HG02981 (cell line): ENCODE data around the gene SHISA6.
"Not testable (repeated sequence)": the region's sequence is repeated elsewhere in the genome, so short reads cannot be mapped to it uniquely, and the experiment has no call there.

Source experiments
- ATAC-seq: cut with Tn5 transposase; IDR thresholded peaks from one replicate; pipeline ENCODE4 v1.9.1; 2021; ENCODE audit warnings: mild to moderate bottlenecking, moderate library complexity; ENCODE audit not compliant: unreplicated experiment

The SHISA6 gene

DNA sequence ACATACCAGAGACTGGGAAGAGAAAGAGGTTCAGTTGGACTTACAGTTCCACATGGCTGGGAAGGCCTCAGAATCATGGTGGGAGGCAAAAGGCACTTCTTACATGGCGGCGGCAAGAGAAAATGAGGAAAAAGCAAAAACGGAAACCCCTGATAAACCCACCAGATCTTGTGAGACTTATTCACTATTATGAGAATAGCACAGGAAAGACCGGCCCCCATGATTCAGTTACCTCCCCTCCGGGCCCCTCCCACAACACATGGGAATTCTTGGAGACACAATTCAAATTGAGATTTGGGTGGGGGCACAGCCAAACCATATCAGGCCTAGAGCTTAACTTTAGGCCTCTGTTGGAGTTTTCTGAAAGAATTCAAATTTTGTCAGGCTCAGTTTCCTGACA lies 60.9 kb downstream of the SHISA6 start:
- ATAC-seq, result not testable (repeated sequence)

DNA sequence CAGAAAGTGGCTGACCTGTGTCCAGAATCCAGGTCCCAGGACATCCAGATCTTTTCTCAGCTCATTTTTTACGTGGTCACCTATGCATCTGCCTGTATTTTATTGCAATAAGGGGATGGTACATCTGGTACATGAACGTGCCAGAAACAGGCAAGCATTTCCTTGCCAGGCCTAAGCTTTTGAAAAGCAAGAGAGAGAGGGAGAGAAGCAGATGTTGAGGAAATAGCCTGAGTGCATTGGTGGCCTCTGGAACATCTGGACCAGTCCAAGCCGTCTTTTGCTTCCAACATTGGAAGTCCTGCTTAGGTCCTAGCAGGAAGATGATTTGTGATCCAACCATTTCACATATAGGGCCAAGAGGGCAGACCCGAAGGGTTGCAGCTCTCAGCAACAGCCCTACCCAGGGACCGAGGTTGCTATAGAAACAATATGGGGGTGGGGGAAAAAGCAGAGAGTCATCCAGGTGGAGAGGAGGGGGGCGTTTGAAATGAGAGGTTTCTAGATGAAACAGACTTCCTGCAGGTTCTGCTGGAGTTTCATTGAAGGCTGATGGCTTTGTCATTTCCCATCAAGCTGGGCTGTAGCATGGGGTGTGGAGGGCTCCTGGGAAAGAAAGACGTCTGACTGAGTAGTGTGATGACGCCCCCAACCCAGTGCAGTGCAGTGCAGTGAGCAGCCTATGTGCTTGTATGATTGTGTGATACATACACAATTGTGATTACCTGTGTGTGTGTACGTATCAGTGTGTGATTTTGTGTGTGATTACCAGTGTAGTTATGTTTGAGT lies 61.6 kb downstream of the SHISA6 start:
- no peak for ATAC-seq

DNA sequence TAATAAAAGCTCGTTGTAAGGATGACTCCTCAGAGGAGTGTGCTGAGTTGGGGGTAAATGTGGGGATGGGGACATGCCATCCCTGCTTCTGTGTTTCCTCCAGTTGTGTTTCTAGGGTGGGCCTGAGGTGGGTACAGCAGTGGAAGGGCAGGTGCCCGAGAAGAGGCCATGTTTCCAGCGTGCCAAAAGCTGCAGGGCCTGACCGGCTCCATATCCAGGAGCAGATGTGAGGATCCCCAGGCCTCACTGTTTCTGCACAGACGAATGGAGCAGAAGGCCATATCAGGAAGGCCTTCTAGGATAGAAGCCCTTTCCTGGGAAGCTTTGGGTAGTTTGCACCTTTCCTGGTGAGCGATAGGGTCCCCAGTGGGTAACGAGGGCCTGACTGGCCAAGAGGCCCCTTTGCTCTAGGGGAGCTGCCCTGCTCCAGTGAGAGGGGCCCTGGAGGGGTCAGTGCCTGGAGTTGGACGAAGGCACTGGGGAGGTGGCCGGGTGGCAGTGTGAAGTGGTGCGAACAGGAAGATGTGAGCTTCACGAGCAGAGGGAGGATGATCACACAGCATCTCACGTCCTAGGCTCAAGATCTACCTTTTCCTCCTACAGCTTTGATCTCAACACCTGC lies 62.9 kb downstream of the SHISA6 start:
- ATAC-seq, result no peak

DNA sequence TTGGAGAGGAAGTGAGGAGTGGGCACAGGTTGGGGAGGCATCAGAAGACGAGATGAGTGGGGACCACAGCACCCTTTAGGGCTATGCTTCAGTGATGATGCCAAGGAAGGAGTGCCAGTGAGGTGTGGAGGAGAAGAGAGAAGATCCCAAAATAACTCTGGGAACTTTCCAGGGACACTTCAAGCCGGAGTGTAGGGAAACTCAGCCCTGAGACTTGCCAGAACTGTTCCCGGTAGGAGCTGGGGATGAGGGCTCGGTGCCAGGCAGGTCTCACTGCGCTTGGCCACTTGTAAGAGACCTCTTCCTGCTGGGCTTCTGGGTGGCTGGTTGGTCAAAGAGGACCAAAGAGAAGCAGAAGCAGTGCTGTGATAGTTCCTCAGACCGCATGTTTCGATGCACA lies 63.6 kb downstream of the SHISA6 start:
- ATAC-seq, result no peak

DNA sequence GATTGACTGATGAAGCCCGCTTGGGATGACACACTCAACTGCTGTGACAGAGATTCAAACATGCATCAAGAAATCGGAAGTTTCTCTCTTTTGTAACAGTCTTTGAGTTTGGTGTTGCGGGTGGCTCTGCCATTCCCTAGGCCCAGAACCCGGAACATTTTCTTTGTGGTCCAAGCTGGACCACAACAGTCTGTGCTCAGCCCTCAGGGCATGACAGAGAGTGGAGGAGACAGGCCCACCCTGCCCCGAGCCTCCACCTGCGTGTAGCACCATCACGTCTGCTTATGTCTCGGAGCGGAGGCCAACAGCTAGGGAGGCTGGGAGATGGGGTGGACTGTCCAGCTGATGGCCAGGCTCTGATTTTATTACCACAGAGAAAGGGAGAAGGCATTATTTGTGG lies 64.5 kb downstream of the SHISA6 start:
- no peak for ATAC-seq

DNA sequence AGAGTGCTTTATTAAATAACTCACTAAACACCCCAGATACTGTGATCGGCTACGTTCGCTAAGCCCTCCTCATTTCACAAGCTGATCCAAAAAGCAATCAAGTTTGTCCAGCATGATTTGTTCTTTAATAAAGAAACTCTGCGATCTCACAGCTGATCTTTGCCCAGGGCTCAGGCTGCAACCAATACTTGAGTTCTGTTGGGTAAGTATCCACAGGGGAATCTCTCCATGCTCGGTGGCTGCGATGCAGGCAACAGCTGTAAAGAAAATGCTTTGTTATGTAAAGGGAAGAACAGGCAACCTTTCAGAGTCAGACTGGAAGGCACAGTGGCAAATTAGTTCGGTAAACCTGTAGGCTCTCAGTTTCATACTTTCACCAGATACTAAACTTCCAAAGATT lies 67.5 kb downstream of the SHISA6 start:
- ATAC-seq, result no peak

DNA sequence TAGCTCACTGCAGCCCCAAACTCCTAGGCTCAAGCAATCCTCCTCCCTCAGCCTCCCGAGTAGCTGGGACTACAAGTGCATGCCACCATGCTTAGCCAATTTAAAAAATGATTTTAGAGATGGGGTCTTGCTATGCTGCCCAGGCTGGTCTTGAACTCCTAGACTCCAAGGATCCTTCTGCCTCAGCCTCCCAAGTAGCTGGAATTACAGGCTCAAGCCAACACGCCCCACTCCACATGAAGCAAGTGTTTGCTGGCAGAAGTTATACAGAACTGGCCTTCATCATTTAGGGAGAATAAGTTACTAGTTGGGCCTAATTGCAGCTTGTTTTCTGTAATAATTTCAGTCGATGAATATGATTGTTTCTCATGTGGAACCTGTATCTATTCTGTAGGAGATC lies 68.0 kb downstream of the SHISA6 start:
- ATAC-seq, result no peak

DNA sequence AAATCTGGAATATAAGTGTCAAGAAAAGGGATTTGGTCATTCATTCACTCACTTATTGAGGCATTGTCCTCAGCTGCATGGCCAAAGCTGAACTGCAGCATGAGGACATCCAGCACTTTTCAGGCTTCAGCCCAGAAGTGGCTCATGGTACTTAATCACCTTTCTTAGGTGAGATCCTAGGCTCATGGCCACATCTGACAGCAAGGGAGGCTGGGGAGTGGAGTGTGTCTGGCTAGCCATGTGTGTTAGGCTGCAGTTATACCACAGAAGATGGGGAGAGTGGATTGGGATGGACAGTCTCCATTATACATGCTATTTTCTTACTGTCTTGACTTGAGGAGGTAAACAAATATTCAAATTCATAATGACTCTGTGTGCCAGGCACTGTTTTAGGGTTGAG lies 68.8 kb downstream of the SHISA6 start:
- no peak for ATAC-seq

DNA sequence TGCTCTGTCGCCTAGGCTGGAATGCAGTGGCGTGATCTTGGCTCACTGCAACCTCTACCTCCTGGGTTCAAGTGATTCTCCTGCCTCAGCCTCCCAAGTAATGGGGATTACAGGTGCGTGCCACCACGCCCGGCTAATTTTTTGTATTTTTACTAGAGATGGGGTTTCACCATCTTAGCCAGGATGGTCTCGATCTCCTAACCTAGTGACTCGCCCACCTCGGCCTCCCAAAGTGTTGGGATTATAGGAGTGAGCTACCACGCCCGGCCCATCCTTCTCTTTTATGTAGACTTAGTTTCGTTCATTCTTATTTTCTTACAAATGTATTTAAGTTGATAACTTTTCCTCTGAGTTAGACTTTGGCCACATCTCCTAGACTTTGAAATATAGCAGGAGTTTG lies 75.4 kb downstream of the SHISA6 start:
- not testable (repeated sequence) for ATAC-seq

DNA sequence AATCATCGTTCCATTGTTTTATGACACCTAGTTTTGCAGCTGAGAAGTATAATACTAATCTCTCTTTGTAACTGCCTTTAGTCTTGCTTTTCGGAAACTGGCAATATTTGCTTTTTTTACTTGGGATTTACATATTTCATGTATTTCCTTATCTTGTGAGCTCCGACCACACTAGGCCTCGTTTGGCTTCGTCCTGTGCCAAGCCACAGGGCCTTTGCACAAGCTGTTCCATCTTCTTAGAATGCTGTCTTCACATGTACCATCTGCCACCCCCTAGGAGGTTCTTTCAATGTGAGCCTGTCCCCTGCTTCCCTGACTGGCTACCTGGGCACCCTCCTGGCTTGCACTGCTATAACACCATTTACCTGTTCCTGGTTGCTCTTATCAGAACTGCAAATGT lies 77.2 kb downstream of the SHISA6 start:
- no peak for ATAC-seq

DNA sequence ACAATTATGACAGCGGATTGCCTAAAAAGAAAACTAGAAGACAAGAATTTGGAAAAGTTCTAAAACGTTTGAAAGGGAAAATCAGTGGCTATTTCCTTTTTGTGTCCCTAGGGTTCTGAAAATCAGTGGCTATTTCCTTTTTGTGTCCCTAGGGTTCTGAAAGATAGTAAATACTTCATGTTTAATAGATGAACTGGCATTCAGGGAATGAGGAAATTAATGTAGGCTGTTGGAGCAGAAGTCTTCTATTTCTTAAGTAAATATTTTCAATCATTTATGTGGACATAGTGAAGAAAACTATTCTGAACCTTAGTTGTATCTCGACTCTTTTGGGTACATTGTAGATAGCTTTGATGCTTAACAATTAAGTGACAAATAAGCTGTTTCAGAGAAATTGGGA lies 78.9 kb downstream of the SHISA6 start:
- ATAC-seq, result no peak

DNA sequence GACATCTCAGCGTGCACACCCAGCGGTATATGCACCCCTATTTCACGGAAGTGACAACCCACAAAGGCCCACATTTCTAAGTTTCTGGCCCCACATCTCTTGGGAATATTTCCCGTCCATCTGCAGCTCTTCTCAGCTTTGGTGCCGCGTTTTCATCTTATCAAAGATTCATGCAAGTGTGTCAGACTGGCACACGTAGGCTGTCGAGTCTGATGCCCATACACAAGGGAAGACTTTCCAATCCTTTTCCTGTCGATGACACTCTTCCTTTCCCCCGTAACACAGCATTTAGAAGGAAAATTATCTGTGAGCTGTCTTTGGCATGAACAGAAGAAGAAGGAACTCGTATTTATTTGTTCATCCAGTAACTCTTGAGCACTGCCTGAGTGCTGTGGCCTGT lies 83.0 kb downstream of the SHISA6 start:
- no peak for ATAC-seq

DNA sequence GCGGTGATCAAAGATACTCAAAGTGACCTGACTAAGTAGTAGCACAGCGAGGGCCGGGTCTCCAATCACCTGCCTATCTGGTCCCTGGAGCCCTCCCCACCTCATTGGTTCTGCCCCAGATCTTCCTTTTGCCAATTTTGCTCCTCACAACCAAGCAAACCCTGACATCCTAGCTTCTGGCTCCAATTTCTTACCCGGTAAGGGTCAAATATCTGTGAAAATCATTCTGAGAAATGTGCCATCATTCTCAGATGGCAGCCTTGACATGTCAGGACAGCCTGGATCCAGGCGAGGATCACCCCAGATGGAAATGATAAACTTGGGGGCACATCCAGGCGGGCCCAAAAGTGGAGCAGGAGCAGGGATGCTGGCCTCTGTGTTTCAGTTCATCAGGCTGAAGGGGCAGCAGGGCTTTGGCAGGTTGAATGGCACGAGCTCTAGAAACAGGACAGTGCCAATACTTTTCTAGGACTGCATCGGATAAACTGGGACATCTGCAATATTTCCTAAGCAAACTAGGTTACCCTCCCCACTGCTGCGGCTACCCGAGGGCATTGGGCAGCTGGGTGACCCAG lies 83.9 kb downstream of the SHISA6 start:
- no peak for ATAC-seq

DNA sequence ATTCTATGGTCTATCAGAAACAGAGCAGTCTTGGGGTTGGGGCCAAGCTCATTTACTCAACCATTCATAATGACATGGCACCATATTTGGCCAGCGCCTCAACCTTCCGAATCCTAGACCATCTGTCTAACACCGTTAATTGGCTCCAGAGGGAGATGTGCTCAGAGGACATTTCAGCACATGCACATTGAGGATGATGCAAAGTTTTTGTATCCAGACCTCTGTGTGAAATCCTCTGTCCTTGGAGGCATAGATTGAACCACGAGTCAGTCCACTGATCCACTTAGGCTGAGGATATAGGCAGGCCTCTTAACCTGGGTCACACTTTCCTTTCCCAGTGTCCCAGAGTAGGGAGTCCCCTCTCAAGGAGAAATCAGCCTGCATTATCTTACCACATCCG lies 85.5 kb downstream of the SHISA6 start:
- no peak for ATAC-seq

DNA sequence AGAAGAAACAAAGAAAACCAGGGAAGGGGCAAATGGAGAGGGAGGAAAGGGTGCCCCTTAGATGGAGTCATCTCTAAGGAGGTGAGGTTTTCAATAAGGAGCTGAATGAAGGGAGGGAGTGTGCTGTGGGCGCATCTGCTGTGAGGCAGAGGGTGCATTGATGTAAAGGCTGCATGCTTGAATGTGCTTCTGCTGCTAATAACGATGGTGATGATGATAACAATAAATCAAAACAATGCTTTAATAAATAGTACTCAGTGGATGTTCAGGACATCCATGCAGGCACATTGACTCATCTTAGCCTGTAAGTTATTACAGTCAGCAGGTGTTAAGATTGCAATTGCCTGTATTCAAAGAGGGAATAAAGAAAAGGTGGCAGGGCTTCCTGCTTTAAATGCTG lies 87.8 kb downstream of the SHISA6 start:
- ATAC-seq, result no peak

DNA sequence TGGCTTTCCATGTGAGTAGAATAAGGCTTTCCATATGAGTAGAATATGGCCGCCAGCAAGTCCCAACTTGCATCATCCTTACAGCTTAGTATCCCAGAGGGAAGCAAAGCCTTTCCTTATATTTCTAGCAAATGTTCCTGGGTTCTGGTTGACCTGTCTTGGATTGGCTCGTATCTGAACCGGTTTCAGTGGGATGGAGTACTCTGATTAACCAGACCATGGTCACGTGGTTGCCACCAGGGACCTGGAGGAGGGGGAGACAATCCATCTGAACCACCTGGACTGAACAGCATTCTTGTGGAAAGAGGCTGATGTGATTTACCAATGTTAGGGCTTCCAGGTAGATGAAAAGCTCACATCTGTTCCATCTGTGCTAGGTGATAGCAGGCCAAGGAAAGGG lies 89.0 kb downstream of the SHISA6 start:
- no peak for ATAC-seq

DNA sequence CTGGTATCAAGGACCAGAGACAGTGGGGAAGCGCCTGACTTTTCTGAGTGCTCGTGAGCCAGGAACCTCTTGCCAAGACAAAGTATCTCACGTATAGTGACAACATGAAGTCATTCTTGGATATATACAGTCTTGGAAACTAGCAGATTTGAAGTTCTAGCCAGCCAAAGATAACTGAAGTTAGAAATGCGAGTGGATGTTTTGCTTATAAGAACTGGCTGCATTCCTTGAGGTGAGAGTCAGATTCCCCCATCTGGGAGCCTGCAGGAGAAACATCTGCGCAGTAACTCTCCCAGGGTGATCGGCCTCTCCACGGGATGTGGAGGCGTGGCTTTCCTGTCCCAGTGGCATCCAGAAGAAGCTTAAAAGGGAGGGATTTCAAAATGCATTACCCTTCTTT lies 89.8 kb downstream of the SHISA6 start:
- ATAC-seq, result no peak

DNA sequence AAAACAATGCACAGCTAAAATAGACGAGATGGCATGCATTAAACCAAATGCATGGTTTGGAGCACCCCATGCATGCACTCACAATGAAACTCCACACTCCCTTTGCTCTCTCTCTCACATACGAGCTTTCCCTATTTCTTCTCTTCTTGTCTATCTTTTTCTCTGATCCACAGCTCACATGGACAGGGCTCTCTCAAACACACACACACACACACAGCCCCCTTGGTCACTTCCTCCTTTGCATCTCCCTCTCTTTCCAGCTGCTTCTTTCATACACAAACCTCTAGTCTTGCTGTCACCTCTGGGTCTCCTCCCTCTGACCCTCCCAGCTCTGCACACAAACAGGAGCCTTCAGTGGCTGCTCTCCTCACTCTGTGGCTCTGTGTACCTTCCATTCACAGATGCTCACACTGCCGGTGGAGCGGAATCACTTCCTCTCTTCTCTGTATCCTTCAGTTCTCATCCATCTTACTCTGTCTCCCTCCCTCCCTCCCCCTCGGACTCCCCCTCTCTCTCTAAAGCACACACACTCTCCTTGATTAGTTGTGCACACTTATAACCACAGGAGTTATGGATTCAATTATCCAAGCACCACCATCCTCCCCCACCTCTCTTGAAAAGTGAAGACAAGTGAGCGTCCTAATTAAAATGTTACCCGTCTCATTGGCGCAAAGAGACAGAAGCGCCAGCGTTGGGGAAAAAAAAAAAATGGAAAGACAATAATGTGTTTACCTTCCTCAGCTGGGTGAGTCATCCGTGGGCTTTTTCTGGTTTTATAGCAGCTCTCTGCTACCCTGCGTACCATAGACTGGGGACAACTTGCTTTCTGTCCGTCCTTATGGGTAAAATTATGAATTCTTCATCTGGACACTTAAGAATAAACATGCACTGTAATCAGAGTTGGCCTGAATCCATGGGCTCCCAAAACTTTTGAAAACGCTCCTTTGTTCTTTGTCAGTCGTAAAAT lies 90.8 kb downstream of the SHISA6 start:
- no peak for ATAC-seq

DNA sequence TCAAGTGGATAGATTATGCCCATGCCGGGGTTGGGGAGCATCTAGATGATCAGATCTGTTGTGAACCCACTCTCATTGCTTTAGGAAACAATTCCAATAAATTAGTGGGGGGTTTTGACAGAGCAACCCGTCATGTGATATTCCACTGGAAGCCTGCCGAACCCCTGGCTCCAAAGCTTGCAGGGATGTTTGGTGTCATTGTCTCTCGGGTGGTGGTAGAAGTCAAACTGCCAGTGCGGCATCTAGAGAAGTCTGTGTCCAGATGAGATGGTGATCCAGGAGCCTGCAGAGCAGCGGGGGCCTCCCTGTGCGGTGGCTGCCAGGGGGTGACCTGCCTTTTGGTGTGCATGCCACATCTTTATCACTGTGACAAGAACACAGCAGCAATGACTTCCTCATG lies 91.7 kb downstream of the SHISA6 start:
- no peak for ATAC-seq

DNA sequence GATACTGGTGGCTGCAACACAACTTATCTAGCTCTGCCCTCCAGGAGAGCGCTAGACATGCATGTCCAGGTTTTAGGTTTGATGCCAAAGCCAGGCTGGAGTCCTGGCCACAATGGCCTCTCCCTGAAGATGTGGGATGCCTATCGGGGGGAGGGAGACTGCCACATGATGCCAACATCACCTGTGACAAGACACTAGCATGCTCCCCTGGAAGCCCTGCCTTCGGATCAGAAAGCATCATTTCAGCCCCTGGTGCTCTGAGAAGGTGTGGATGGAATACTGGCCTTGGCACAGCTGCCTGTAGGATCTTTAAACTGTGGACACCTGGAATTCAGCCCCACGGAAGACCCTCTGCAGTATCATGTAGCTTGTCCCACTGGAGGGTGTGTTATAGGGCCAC lies 93.5 kb downstream of the SHISA6 start:
- ATAC-seq, result no peak

DNA sequence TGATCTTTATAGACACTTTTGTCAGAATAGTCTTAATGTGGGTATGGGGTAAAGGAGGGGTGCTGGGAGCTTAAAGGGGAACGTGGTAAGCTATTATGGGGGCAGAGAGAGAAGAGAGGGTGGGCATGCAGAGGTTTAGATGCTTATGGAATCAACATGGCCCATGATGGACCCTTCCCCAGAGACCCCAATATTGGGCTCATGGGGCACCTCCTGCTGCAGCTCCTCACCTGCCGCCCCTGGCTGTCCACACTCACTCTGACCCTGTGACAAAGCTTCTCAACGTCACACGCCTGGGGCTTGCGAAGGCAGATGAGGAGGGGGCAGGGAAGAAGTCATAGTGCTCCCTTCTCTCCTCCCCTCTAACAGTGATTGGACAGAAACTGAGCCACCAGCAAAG lies 95.3 kb downstream of the SHISA6 start:
- no peak for ATAC-seq
